Neural progenitor cell (in vitro differentiated cells): ENCODE results near the gene FAM20C. TPM values are rescaled to one million over a fixed set of nuclear protein-coding genes. Genes with fewer than 3 reads are reported as not detected.

Source experiments
- DNase-seq: peaks from one replicate; pipeline ENCODE4 v3.0.0-alpha.2; 2016; ENCODE audit warnings: low spot score
- H2AFZ ChIP-seq: fragments of 200-600 bp; sonication (generic); replicated peaks from 2 replicates; pipeline ENCODE4 v1.6.1; 2016; ENCODE audit warnings: antibody characterized with exemption
- H3F3A ChIP-seq: fragments of 200-600 bp; sonication (generic); 2 replicates; pipeline ENCODE4 v1.6.1; 2016; ENCODE audit warnings: antibody characterized with exemption, low read depth
- H3K27ac ChIP-seq: fragments of 200-600 bp; sonication (generic); 2 replicates; pipeline ENCODE4 v1.5.1; 2016; ENCODE audit warnings: mild to moderate bottlenecking
- H3K27me3 ChIP-seq: fragments of 200-600 bp; sonication (generic); 2 replicates; pipeline ENCODE4 v1.6.1; 2016; ENCODE audit warnings: mild to moderate bottlenecking, moderate library complexity
- H3K36me3 ChIP-seq: fragments of 200-600 bp; sonication (generic); 2 replicates; pipeline ENCODE4 v1.5.1; 2016
- H3K4me1 ChIP-seq: fragments of 200-600 bp; sonication (generic); 2 replicates; pipeline ENCODE4 v1.6.1; 2016; ENCODE audit warnings: mixed run types
- H3K4me2 ChIP-seq: fragments of 200-600 bp; sonication (generic); 2 replicates; pipeline ENCODE4 v1.6.1; 2016
- H3K4me3 ChIP-seq: fragments of 200-600 bp; sonication (generic); 2 replicates; pipeline ENCODE4 v1.5.1; 2016
- H3K79me2 ChIP-seq: fragments of 200-600 bp; sonication (generic); 2 replicates; pipeline ENCODE4 v1.6.1; 2016; ENCODE audit warnings: low read depth
- H3K9ac ChIP-seq: fragments of 200-600 bp; sonication (generic); 2 replicates; pipeline ENCODE4 v1.6.1; 2016
- H3K9me3 ChIP-seq: fragments of 200-600 bp; sonication (generic); 2 replicates; pipeline ENCODE4 v1.5.1; 2016; ENCODE audit warnings: low read depth
- H4K20me1 ChIP-seq: fragments of 200-600 bp; sonication (generic); 2 replicates; pipeline ENCODE4 v1.6.1; 2016; ENCODE audit warnings: low read depth
- H3K27ac Mint-ChIP-seq: 3 replicates; pipeline ENCODE4 v1.8.0; 2021; ENCODE audit warnings: mixed read lengths
- H3K27me3 Mint-ChIP-seq: 2 replicates; pipeline ENCODE4 v1.8.0; 2022; ENCODE audit warnings: low read depth, mild to moderate bottlenecking, inconsistent platforms, moderate library complexity, mixed read lengths; ENCODE audit not compliant: insufficient read depth
- H3K36me3 Mint-ChIP-seq: 3 replicates; pipeline ENCODE4 v1.8.0; 2021; ENCODE audit warnings: mixed read lengths
- H3K4me1 Mint-ChIP-seq: 3 replicates; pipeline ENCODE4 v1.8.0; 2021; ENCODE audit warnings: mixed read lengths
- H3K4me3 Mint-ChIP-seq: 3 replicates; pipeline ENCODE4 v1.8.0; 2021; ENCODE audit warnings: mild to moderate bottlenecking, moderate library complexity, mixed read lengths
- H3K9me3 Mint-ChIP-seq: 3 replicates; pipeline ENCODE4 v1.8.0; 2020; ENCODE audit warnings: mixed read lengths
- CTCF ChIP-seq: fragments of 200-600 bp; sonication (generic); IDR thresholded peaks from 2 replicates; pipeline ENCODE4 v1.5.1; 2017; ENCODE audit warnings: antibody characterized with exemption, mild to moderate bottlenecking
- EZH2 ChIP-seq: fragments of 200-600 bp; sonication (generic); IDR thresholded peaks from 2 replicates; pipeline ENCODE4 v1.6.1; 2017; ENCODE audit warnings: antibody characterized with exemption, mild to moderate bottlenecking, moderate library complexity
- EZH2phosphoT487 ChIP-seq: fragments of 200-600 bp; sonication (generic); IDR thresholded peaks from 2 replicates; pipeline ENCODE4 v1.6.1; 2017; ENCODE audit warnings: antibody characterized with exemption
- total RNA-seq: library from RNA; depleted of rRNA; stranded (reverse); fragments of >200 nt; gene quantifications from 2 replicates; pipeline ENCODE4 v1.2.3, GENCODE V29; 2015; ENCODE audit warnings: low replicate concordance

FAM20C gene
- total RNA-seq, 1 donor from 2014 or later = 3.8 TPM

GRCh38 chr7:230274-230673 lies 37.9 kb downstream of the FAM20C start:
- Histone ChIP-seq H3K27me3 (no peaks in the 10 kb centered on the region), H3K9me3 (no peaks in the 10 kb centered on the region), H3K4me2 (no peak overlapping the region), H3F3A (no peaks in the 10 kb centered on the region), H3K4me3 (no peak overlapping the region), H3K79me2 (no peaks in the 10 kb centered on the region), H3K4me1 (no peaks in the 10 kb centered on the region), H4K20me1 (no peaks in the 10 kb centered on the region), H3K36me3 (no peaks in the 10 kb centered on the region), H3K27ac (no peak overlapping the region), H3K9ac (no peak overlapping the region), H2AFZ (no peak overlapping the region)
- Mint-ChIP-seq H3K9me3 (peaks cover 6% of the 10 kb centered on the region), H3K4me1 (peaks cover 13% of the 10 kb centered on the region), H3K4me3 (no peak overlapping the region), H3K27me3 (peaks cover 6% of the 10 kb centered on the region), H3K27ac (no peak overlapping the region), H3K36me3 (peaks cover 4% of the 10 kb centered on the region)
- no peak for DNase-seq
- TF ChIP-seq EZH2phosphoT487 (no peak), EZH2 (no peak), CTCF (no peak)

DNA sequence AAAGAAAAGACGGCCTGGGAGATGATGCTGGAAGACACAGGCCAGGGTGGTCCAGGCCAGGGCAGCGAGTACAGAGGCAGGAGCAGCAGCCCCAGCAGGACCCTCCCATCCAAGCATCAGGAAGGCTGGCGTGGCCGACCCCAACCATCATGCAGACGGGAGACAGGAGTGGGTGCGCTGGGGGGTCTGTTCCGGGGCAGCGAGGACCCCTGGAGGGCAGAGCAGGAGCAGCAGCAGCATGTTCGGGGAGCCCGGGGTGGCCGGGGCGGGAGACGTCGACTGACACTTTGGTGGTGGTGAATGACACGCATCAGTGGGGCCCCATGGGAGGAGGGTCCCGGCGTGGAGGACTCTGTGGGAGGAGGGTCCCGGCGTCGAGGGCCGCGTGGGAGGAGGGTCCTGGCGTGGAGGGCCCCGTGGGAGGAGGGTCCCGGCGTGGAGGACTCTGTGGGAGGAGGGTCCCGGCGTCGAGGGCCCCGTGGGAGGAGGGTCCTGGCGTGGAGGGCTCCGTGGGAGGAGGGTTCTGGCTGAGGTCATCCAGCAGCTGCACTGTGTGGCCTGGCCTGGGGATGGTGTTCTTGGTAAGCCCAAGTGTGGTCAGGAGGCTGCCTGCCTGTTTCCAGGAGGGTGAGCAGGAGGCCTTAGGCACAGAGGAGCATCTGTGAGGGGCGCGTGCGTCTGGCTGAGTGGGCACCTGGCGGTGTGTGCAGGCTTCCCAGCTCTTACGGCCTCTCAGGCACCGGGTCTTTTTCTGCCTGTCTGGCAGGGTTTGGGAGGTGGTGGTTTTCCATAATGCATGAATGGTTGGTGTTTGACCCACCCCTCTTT lies 38.9 kb downstream of the FAM20C start:
- H3K36me3 Mint-ChIP-seq = peaks cover 4% of the 10 kb centered on the region
- no peak overlapping the region for H3K4me3 Mint-ChIP-seq
- Histone ChIP-seq H3K79me2 (no peaks in the 10 kb centered on the region), H3K27me3 (no peaks in the 10 kb centered on the region), H3K4me1 (no peaks in the 10 kb centered on the region), H3K27ac (no peak overlapping the region), H3K9me3 (no peaks in the 10 kb centered on the region), H3K36me3 (no peaks in the 10 kb centered on the region), H3F3A (no peaks in the 10 kb centered on the region), H3K4me3 (no peak overlapping the region), H4K20me1 (no peaks in the 10 kb centered on the region), H3K4me2 (no peak overlapping the region), H3K9ac (no peak overlapping the region), H2AFZ (no peak overlapping the region)
- DNase-seq = no peak
- peaks cover 6% of the 10 kb centered on the region for H3K27me3 Mint-ChIP-seq
- H3K4me1 Mint-ChIP-seq = peaks cover 13% of the 10 kb centered on the region
- H3K9me3 Mint-ChIP-seq = peaks cover 6% of the 10 kb centered on the region
- TF ChIP-seq EZH2 (no peak), CTCF (peak; percentile 24)
- H3K27ac Mint-ChIP-seq = peak overlapping the region; percentile 32

DNA sequence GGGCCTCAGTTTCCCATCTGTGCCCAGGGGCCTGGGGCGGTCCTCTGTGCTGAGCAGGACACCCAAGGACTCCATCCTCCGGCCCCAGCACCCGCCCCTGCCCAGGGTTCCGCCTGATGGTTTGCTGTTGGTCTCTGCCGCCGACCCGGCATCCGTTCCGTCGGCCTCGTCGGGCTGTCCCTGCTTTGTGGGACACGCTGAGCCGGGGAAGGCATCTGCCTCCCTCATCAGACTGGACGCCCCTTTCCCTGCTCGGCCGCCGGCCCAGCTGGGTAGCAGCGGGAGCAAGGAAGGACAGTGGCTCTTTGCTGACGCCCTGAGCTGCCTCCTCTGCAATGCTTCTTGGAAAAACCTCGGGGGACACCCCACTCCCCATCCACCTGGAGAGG lies 39.5 kb downstream of the FAM20C start:
- DNase-seq = no peak
- Histone ChIP-seq H3K27me3 (no peaks in the 10 kb centered on the region), H3K4me3 (no peak overlapping the region), H3K36me3 (no peaks in the 10 kb centered on the region), H4K20me1 (no peaks in the 10 kb centered on the region), H2AFZ (no peak overlapping the region), H3K9me3 (no peaks in the 10 kb centered on the region), H3K9ac (no peak overlapping the region), H3K4me1 (no peaks in the 10 kb centered on the region), H3F3A (no peaks in the 10 kb centered on the region), H3K4me2 (no peak overlapping the region), H3K27ac (no peak overlapping the region), H3K79me2 (no peaks in the 10 kb centered on the region)
- H3K27ac Mint-ChIP-seq = no peak overlapping the region
- peaks cover 6% of the 10 kb centered on the region for H3K27me3 Mint-ChIP-seq
- H3K9me3 Mint-ChIP-seq = peaks cover 6% of the 10 kb centered on the region
- H3K36me3 Mint-ChIP-seq = peaks cover 4% of the 10 kb centered on the region
- H3K4me1 Mint-ChIP-seq = peaks cover 13% of the 10 kb centered on the region
- H3K4me3 Mint-ChIP-seq = no peak overlapping the region
- TF ChIP-seq EZH2 = no peak
- no peak for TF ChIP-seq EZH2phosphoT487
- TF ChIP-seq CTCF = no peak
